ENCODE results near the gene RBAK.
"Not testable (repeated sequence)": the region's sequence is repeated elsewhere in the genome, so short reads cannot be mapped to it uniquely, and the experiment has no call there.

The RBAK gene

DNA sequence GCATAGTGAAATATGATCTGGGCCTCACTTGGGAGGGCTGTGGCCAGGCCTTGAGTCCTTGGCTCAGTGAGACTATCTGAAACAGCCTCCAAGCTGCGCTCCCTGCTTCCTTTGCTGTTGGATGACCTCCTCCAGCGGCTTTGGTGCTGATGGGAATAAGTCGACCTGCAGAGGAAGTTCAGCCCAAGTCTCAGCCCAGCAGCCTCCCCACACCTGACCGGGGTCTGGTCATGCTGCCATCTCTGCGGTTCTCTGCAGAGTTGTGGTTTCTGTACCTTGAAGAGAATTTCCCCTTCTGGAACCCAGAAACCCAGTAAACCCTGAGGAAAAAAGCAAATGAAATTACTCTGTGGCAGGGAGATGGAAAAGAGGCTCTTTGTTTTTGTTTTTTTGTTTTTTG lies 4.6 kb upstream of the RBAK start:
- TF ChIP-seq, protein P1, sequence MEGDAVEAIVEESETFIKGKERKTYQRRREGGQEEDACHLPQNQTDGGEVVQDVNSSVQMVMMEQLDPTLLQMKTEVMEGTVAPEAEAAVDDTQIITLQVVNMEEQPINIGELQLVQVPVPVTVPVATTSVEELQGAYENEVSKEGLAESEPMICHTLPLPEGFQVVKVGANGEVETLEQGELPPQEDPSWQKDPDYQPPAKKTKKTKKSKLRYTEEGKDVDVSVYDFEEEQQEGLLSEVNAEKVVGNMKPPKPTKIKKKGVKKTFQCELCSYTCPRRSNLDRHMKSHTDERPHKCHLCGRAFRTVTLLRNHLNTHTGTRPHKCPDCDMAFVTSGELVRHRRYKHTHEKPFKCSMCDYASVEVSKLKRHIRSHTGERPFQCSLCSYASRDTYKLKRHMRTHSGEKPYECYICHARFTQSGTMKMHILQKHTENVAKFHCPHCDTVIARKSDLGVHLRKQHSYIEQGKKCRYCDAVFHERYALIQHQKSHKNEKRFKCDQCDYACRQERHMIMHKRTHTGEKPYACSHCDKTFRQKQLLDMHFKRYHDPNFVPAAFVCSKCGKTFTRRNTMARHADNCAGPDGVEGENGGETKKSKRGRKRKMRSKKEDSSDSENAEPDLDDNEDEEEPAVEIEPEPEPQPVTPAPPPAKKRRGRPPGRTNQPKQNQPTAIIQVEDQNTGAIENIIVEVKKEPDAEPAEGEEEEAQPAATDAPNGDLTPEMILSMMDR (IDR thresholded peaks at IDR 0.05; ENCODE audit: low read depth, low read length), result no peak
- no peak overlapping the region for H3K4me3 ChIP-seq (ENCODE audit: low read depth, low read length)

DNA sequence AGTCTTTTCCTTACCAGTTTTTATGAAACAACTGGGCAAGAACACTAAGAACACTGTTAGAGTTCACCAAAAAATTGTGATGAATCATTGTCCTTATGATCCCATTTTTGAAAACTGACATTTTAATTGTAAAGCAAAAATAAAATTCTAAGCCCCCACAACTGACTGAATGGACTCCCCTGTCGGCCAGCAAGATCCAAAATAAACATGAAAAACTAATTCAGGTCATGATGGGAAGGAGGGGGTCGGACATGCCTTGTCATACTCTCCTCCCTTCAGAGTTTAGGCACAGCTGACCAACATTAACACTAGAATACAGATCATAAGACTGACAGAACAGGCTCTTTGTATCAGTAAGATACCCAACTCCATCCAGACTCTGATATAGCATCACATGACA lies 2.0 kb upstream of the RBAK start:
- TF ChIP-seq, protein P1 (IDR thresholded peaks at IDR 0.05; ENCODE audit: low read depth, low read length), result no peak

DNA sequence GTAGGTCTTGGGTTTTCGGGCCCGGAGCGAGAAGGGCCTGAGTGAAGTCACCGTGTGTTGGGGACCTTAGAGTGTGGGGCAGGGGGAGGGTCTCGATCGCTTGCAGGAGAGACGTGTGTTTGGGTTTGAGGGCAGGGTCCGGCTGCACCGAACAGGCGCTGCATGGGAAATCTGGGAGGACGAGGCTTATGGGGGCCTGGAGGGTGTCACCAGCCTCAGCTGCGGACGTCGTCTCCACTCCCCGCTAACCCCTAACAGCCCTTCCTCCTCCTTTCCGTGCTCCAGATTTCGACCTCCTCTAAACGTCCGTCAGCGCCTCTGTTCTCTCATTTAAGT lies 705 bp downstream of the RBAK start:
- peak overlapping the region; percentile 69 for H3K4me3 ChIP-seq (ENCODE audit: low read depth, low read length)

More for the DNA sequence above, 2.0 kb upstream of the RBAK start:
- no peak overlapping the region for H3K4me3 ChIP-seq (ENCODE audit: low read depth, low read length)

DNA sequence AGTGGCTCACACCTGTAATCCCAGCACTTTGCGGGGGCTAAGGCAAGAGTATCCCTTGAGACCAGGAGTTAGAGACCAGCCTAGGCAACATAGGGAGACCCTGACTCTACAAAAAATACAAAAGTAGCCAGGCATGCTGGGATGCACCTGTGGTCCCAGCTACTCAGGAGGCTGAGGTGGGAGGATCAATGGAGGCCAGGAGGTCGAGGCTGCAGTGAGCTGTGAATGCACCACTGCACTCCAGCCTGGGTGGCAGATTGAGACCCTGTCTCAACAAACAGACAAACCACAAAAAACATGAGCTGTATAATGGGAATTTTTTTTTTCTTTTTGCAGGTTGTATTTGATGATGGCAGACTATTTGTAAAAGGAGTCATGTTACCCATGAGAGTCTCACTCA lies 1.5 kb downstream of the RBAK start:
- not testable (repeated sequence) for H3K4me3 ChIP-seq (ENCODE audit: low read depth, low read length)

DNA sequence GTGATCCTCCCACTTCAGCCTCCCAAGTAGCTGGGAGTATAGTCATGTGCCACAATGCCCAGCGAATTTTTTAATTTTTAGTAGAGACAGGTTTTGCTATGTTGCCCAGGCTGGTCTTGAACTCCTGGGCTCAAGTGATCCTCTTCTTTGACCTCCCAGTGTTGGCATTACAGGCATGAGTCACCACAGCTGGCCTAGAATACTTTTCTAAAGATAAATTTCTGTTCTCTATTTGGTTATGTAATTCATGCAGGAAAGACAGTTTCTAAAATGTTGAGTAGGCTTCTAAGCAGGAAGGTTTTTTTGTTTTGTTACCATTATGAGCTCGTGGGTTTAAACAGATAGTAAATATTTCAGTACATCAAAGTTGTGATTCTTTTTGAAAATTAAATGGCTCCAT lies 5.0 kb downstream of the RBAK start:
- TF ChIP-seq, protein P1 (IDR thresholded peaks at IDR 0.05; ENCODE audit: low read depth, low read length), result no peak
- H3K4me3 ChIP-seq (ENCODE audit: low read depth, low read length), result no peak overlapping the region

DNA sequence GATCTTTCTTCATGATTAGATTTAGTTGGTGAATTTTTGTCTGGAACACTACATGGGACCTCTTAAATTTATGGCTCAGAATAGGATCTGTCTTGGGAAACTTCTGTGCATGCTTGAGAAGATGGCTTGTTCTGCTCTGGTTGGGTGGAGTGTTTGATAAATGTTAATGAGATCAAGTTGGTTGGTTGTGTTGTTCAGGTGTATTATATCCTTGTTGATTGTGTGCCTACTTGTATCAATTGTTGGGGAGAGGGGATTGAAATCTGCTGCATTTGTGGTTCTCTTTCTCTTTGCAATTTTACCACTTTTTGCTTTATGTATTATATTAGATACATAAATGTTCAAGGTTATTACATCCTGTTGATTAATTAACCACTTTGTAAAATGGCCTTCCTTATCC lies 6.1 kb downstream of the RBAK start:
- not testable (repeated sequence) for H3K4me3 ChIP-seq (ENCODE audit: low read depth, low read length)

DNA sequence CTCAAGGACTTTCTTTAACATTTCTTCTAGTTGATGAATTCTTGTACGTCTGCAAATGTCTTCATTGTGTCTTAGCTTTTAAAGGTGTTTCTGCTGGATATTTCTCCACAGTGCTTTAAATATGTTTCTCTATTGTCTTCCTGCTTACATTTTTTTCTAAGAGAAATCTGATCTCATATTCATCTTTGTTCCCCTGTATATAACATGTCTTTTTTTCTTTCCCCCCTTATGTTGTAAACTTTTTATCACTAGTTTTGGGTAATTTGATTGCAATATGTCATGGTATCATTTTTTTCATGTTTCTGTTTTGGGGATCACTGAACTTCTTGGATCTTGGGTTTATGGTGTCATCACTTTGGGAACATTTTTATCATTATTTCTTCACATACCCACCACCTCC lies 7.5 kb downstream of the RBAK start:
- TF ChIP-seq, protein P1 (IDR thresholded peaks at IDR 0.05; ENCODE audit: low read depth, low read length), result no peak
- H3K4me3 ChIP-seq (ENCODE audit: low read depth, low read length), result no peak overlapping the region

DNA sequence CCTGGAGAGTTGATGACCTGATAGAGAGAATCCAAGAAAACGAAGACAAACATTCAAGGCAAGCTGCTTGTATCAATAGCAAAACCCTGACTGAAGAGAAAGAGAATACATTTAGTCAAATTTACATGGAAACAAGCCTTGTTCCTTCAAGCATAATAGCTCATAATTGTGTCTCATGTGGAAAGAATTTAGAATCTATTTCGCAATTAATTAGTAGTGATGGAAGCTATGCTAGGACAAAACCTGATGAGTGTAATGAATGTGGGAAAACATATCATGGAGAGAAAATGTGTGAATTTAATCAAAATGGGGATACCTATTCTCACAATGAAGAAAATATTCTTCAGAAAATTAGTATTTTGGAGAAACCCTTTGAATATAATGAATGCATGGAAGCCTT lies 18.0 kb downstream of the RBAK start:
- no peak overlapping the region for H3K4me3 ChIP-seq (ENCODE audit: low read depth, low read length)
- TF ChIP-seq, protein P1 (IDR thresholded peaks at IDR 0.05; ENCODE audit: low read depth, low read length), result no peak

DNA sequence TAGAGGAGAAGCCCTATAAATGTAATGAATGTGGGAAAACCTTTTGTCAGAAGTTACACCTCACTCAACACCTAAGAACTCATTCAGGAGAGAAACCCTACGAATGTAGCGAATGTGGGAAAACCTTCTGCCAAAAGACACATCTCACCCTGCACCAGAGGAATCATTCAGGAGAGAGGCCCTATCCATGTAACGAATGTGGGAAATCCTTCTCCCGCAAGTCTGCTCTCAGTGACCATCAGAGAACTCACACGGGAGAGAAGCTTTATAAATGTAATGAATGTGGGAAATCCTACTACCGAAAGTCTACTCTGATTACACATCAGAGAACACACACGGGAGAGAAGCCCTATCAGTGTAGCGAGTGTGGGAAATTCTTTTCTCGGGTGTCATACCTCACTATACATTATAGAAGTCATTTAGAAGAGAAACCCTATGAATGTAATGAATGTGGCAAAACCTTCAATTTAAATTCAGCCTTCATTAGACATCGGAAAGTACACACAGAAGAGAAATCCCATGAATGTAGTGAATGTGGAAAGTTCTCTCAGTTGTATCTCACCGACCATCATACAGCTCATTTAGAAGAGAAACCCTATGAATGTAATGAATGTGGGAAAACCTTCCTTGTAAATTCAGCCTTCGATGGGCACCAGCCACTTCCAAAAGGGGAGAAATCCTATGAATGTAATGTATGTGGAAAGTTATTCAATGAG lies 18.9 kb downstream of the RBAK start:
- H3K4me3 ChIP-seq (ENCODE audit: low read depth, low read length), result no peak overlapping the region
- TF ChIP-seq, protein P1 (IDR thresholded peaks at IDR 0.05; ENCODE audit: low read depth, low read length), result no peak
